Fibroblast of mammary gland (primary cell): ENCODE data around the gene PRKAG2.
A peak's percentile ranks its signal among the peaks of the same experiment; 100 is the strongest.
"Not testable (repeated sequence)": the region's sequence is repeated elsewhere in the genome, so short reads cannot be mapped to it uniquely, and the experiment has no call there.

Experiments used
- DNase-seq: peaks from one replicate; pipeline ENCODE4 v3.0.0-alpha.2; 2010; ENCODE audit warnings: low read depth
- H3K4me3 ChIP-seq: 2 replicates; pipeline ENCODE4 v1.5.1; 2011; ENCODE audit warnings: low read depth, mild to moderate bottlenecking, low read length, moderate library complexity; ENCODE audit not compliant: control insufficient read depth
- CTCF ChIP-seq: conservative IDR thresholded peaks from 2 replicates; pipeline ENCODE4 v1.5.1; 2011; ENCODE audit warnings: low read depth, low read length, inconsistent platforms; ENCODE audit not compliant: control insufficient read depth, insufficient read depth

PRKAG2 gene

GRCh38 chr7:151581741-151582140, 295.2 kb downstream of the PRKAG2 start:
- H3K4me3 ChIP-seq, result no peak overlapping the region
- no peak for DNase-seq
- no peak for TF ChIP-seq CTCF

GRCh38 chr7:151579644-151580043, 297.3 kb downstream of the PRKAG2 start:
- H3K4me3 ChIP-seq, result no peak overlapping the region
- no peak for TF ChIP-seq CTCF
- peak; percentile 25 for DNase-seq

- no peak for DNase-seq
- TF ChIP-seq CTCF, result no peak
- no peak overlapping the region for H3K4me3 ChIP-seq
These were observed 301.5 kb downstream of the PRKAG2 start for GRCh38 chr7:151575410-151575809.

GRCh38 chr7:151573046-151573445, 303.9 kb downstream of the PRKAG2 start:
- DNase-seq, result peak; percentile 84
- H3K4me3 ChIP-seq, result not testable (repeated sequence)

GRCh38 chr7:151572136-151572535, 304.8 kb downstream of the PRKAG2 start:
- peak; percentile 15 for DNase-seq
- H3K4me3 ChIP-seq, result no peak overlapping the region
- TF ChIP-seq CTCF, result no peak

GRCh38 chr7:151571471-151571870, 305.4 kb downstream of the PRKAG2 start:
- no peak for TF ChIP-seq CTCF
- no peak overlapping the region for H3K4me3 ChIP-seq
- no peak for DNase-seq

GRCh38 chr7:151570366-151570915, 306.5 kb downstream of the PRKAG2 start:
- no peak overlapping the region for H3K4me3 ChIP-seq
- TF ChIP-seq CTCF, result peak; percentile 70
- DNase-seq, result peak; percentile 58
